OCI-LY1 (cell line): ENCODE data around the gene FAHD1.

ENCODE experiments used
- CTCF ChIP-seq: fragments of 200-600 bp; sonication (generic), shearing (Covaris generic); IDR thresholded peaks from 2 replicates; pipeline ENCODE4 v1.5.1; 2017; ENCODE audit warnings: mild to moderate bottlenecking, antibody characterized with exemption, low read length, moderate library complexity, mixed read lengths
- EZH2 ChIP-seq: fragments of 200-600 bp; sonication (generic), shearing (Covaris generic); IDR thresholded peaks from 2 replicates; pipeline ENCODE4 v1.8.0; 2017; ENCODE audit warnings: borderline replicate concordance, mixed run types, mild to moderate bottlenecking, antibody characterized with exemption, low read length, moderate library complexity, mixed read lengths

- TF ChIP-seq CTCF = no peak
- TF ChIP-seq EZH2 = no peak
Observed at GRCh38 chr16:1792836-1793577, 34.0 kb upstream of the FAHD1 start.
